HG03571 (cell line): ENCODE results near the gene ALK.

Experiments used
- ATAC-seq: cut with Tn5 transposase; IDR thresholded peaks from one replicate; pipeline ENCODE4 v1.9.1; 2021; ENCODE audit not compliant: unreplicated experiment

The ALK gene

DNA sequence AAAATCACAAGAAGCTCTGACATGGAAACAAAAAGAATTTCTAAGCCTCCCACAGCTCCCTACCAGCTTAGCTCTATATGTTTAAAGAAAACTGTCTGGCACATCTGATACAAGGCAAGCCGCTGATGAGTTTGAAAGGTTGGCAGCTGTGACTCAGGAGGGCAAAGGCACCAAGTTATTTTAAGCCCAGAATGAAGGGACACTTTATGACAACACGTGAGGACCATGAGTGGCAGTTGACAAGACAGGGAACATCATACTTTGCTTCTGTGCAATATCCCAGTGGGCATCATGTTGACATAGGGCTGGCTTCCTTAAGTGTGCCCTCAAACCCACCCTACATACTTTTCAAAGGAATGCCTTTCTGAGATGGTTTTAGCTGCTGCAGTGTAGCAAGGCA, 533.3 kb downstream of the ALK start:
- ATAC-seq = no peak

DNA sequence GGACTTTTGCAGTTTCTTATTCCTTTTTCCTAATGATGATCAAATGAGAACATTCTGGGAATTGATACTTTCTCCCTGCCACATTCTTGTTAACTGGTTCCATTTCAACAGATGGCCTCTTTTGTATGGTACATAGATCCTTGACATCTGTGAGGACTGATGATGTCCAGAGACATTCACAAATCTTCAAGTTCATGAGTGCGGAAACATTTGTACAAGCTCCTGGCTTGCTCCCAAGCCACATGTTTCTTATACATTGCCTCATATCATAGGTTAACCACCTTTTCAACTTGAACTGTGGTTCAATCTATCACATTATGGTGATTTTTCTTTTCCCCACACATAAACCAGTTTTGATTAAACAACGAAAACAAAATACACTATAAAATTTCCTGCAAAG, 538.9 kb downstream of the ALK start:
- no peak for ATAC-seq

DNA sequence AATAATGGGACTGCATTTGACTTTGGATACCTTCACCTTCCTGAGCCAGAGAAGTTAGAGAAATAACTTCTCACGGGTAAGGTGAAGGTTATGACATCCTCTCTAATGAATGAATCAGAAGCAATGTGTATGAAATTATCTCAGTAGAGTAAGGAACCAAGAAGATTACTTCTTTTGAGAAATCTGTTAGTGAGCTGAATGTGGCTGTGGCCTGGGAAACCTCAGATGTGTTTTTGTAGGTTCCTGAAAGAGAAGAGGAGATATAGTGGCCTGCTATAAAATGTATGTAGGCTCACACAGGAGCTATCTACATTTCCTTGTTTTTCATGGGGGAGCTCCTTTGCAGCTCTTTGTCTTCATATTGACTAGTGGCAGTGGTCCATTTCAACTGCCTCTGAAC, 543.6 kb downstream of the ALK start:
- ATAC-seq = no peak

DNA sequence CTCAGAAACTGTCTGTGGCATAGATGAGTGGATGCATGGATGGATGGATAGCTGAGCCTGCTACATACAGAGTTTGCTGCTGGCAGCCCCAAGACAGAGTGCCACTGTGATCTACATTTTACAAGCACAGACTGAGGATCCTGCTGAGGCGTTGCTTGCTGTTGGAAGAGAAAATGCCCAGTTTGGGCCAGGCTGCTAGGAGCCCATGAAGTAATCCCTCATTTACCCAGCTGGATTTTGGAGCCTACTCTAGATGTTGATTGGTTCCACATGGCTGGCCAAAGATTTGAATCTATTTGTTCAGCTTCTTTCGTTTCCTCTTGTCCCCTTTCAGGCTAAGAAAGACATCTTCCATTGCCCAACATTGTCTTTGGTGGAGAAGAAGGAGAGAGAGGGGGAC, 544.8 kb downstream of the ALK start:
- ATAC-seq = no peak

DNA sequence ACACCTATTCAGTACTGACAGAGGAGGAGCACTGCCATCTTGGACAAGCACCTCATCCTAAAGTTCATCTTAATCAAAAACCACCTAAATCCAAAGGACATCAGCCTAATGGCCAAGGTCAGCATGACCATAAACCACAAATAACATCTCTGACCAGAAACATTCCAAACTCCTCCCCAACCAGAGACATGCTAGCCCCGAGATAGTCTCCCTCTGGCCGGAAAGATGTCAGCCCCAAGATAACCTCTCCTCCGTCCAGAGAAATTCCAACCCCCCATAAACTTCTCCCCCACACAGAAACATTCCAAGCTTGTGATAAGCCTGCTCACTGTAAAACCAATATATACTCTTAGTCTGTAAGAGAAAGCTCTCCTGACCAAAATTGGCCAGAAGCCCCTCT, 545.5 kb downstream of the ALK start:
- no peak for ATAC-seq

DNA sequence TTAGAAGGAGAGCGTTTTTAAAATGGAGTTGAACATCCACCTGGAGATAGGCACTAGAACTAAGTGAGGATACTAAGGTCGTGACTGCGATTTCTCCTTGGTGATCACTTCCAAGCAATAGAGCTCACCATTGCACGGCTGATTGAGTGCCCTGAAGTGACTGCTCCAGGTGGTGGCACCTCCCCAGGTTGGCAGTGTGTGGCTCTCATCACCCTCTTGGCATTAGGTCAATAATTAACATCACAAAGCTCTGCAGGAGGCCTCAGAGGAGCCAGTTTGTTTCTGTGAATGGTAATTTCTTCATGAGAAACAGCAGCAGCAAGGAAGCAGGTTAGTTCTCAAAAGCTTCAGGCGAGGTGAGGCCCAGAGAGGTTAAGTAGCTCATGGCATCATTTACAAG, 546.6 kb downstream of the ALK start:
- ATAC-seq = no peak

DNA sequence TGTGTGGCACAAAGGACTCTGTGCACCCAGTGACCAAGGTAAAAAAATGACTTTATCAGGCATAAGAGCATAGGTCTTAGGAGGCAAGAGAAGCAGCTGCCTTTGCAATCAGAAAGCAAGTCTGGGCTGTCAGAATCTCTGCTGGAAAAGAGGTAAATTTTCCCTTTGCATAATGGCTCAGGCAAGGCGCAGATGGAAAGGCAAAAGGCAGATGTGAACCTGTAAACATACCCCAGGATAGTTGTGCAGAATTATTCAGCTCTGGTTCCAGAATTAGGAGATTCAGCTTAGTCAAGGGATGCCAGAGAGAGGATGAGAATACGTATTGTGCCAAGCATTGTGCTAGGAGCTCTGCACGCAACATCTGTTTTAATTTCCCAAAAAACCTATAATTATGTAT, 547.5 kb downstream of the ALK start:
- no peak for ATAC-seq

DNA sequence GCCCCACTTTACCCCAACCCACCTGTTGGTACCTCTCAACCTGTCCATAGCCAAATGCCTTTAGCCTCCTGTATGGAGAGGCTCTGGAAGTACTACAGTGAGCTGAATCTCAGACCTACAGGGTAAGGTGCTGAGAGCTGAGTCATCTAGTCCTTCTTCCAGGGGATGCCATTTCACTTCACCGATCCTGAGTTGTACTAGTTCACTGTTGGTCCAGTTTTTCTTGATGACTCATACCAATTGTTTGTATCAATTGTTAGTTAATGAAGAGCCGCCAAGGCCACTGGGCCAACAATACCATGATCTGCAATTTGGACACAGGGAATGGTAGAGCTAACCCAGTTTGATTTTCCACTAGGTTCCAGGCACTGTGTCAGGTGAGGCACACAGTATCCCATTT, 549.2 kb downstream of the ALK start:
- ATAC-seq = no peak

DNA sequence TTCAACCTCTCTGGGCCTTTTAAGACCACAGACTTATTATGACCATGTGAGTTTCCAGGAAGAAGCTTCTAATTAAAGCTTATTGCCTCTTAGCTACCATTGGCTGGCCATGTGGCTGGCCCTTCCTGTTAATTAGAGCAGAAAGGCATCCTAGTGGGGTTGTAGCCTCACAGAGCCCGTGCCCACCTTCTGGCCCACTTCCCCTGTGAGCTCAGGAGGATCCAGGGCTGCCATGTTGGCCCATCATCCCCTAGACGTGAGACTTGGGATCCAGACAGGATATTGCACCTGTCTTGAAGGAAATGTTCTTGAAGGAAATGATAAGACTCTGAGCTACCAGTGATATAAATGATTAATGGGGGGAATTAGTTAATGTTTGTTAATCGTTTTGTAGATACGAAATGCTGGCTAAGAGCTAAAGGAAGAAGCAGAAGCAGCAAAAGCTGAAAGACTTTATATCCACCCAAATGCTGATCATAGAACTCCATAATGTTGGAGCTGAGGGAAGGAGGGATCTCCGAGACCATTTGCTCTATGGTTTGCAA, 550.7 kb downstream of the ALK start:
- ATAC-seq = no peak

DNA sequence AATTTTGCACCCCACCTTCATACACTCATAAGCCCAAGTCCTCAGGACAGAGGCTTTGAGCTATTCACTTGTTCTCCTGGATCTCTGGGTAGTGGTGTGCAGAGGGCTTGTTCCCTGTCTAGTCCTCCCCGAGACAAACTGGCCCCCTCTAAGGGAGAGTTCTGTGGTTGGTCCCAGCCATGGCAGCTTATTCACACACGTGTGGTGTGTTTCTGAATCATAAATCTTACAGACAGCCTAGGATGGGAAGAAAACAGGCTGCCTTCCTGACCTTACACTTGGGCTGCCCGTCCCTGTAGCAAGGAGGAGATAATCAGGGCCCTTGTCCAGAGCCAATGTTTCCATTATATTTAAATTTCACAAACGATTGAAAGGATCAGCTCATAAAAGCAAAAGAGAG, 551.2 kb downstream of the ALK start:
- ATAC-seq = no peak

DNA sequence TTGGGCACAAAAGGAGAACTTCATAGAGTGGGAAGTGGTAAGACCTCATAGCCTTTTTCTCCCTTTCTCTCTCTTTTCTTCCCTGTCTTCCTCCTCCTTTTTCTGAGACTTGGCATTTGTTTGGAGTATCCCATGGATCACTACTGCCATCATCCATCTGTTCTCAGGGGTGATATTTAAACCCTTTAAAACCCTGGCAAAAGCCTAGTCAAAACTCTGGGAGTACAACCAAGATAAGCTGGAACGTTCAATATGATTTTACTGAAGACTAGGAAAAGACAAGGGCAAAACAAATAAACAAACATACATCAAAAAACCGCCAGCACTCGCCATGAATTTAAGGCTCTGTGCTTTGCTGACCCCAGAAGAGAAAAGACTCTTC, 552.7 kb downstream of the ALK start:
- no peak for ATAC-seq

DNA sequence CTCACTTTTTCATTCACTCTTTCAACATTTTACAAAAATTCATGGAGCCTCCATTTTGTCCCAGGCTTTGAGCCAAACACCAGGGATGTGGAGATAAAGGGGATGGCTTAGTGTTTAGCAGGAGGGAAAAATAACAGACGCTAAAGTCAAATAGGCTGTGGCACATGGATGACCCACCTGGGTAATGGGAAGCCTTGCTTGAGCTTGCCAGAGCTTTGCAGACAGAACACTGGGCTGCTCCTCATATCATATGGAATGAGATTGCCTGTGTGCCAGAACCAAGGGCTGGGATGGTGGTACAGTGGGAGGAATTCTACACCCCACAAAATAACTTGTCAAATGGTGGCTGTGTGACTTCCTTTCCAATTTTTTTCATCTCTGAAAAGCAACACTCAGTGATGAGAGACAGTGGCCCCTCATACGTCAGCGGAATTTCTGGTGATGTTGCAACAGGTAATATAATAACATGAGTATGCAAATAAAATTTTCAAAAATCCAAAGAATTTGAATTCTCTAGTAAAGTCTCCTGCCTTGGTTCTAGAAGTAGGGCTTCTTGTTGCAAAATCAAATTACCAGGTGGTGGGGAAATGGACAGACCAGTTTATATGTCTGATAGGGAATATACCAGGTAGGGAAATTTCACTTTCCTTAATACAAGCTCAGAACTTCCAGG, 553.3 kb downstream of the ALK start:
- ATAC-seq = no peak

DNA sequence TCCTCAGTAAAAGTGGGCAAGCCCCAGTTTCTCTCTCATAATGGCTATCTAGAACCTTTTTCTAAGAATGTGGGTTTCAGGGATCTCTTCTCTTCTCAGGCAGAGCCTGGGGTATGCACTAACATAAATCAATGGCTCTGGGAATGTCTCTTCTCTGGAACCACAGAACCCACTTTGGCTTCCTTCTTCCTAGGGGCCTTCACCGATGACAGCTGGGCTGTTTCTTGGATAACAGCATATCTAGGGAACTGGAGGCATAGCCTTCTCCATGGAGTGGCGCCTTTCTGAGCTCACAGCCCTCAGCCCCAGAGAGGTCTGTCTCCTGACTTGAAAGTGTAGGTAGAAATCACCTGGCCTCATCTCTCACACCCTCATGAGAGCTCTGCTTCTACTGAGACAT, 558.3 kb downstream of the ALK start:
- no peak for ATAC-seq

DNA sequence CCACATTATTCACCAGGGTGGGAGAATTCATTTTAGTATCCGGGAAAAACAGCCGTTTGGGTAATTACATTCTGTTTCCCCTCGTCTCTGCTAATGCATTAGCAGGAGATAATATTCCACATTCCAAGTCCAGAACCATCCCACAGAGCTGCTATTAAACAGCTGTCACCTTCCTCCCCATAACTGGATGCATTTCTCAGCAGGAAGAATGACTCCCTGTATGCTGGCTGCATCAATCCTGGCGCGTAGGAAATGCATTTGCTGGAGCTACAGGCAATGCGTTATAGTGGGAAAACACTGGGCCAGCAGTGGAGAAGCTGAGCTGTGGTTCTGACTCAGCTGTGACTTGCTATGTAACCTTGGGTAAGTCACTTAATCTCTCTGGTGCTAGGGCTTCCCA, 560.2 kb downstream of the ALK start:
- no peak for ATAC-seq

DNA sequence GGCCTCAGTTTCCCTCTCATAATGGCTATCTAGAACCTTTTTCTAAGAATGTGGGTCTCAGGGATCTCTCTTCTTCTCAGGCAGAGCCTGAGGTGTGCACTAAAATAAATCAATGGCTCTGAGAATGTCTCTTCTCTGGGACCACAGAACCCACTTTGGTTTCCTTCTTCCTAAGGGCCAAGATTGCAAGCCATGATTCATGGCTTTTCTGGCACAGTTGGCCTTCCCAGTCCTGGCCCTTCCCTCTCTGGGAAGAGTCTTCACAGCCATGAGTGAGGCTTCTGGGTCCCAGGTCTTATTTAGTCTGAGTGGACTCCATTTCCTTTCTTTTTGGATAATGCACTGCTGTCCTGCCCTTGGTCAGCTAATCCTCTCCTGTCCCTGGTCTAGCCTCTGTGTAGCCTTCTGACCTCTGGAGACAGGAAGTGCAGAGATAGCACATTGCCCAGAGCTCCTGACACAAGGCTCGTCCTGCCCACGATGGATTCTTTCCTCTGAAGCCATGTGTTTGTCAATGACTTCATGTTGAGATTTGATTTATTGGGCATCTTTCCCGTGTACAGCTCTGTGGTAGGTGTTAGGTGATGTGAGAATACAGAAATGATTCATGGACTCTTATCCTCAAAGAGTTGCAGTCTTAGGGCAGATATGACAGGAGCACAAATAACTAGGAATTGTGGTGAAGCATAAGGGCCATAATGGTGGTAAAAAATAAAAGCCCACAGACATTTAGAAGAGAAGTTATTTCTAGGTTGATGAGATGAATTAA, 561.2 kb downstream of the ALK start:
- ATAC-seq = no peak

DNA sequence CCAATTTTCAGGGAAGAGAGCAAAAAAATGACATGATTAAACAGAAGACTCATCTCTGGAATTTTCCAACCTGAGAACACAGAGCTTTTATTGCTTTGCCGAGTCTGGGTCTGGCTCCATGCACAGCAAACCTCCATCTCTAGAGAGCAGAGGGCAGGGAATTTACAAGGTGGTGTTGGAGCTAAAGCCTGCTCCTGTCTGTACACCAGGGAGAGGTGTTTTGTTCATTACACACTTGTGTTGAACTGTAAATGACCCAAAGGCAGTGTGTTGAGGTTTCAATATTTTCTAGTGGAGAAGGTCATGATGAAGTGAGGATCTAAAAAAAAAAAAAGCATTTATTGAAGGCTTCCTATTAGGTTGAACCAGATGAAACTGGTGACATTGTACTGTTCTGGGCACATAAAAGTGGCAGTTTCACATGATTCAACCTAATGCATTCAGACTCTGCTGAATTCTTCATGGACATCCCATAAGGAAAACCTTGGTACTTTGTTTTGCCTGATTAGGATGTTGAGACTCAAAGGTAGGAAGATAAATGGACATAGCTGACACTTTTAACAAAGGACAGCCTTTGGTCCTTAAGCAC, 567.9 kb downstream of the ALK start:
- ATAC-seq = no peak

DNA sequence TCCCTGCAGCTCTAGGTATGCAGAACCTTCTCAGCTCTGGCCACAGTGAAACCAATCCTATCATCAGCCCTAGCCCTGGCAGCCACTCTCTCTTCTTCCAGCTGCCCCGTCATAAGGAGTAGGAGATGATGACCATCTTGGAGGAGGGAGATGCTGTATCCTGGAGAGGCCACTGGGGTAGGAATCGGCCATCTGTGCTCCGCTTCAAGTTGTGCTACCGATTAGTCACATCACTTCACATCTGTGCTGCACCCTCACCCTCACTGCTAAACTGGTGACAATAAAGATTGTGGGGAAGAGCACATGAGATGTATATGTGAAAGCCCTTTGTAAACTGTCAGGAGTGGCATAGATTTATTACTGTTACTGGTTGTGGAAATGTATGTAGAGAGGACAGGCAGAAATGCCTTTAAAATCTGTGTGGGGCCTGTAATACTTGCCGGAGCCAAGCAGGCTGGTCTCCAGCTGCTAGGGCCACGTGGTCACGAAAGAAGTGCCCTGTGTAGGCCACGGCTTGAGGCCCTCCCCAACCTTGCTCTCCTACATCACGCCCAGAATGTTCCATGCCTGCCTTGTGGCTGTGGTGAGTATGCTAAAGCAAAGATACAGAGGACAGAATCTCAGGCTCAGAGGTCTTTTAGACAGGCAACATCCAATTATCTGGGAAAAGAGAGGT, 569.3 kb downstream of the ALK start:
- ATAC-seq = no peak

DNA sequence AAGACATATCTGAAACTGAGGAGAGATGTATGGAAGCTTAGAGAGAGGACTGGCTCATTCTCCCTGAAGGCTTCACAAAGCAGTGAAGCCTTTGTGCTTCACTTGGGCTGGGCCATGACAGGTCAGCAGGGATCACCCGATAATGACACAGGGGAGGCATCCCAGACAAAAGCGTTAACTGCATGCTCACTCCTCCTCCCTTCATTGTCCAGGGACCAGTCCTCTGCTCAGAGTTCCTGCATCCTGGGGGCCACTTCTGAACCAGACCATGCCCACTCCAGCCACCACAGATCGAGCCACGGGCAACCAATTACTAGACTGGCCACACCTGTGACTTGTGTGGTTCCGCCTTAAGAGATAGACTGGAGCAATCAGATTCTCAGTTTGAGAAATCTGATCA, 570.1 kb downstream of the ALK start:
- no peak for ATAC-seq

DNA sequence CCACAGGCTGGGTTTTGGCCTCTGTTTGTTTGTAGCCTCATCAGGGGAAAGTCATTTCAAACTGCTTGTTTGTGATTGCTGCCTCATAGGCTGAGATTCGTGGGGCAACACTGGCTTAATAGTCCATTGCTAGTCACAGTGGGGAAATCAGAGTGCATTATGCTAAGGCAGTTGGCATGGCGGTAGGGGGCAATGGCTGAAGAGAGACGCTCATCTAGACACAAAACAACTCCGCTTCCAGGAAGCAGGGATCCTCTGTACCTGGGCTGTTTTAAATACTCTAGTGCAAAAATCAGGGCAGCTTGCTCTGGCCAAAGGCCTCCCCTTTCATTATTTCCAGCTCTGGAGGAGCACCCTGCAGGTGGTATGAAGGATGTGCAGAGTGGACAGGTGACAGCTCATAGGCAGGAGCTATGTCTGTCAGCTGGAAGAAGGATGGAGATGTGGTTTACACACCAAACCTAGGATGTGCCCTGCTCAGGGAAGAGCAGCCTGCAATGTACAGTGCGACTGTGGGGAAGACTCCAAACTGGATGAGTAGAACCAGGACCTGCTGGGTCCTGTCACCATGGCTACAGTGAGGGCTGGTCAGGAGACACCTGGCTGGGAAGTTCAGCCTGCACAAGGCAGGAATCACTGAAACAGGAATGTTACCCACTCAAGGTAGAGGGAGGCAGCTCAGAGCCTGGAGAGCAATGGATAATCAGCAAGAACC, 571.9 kb downstream of the ALK start:
- ATAC-seq = no peak

DNA sequence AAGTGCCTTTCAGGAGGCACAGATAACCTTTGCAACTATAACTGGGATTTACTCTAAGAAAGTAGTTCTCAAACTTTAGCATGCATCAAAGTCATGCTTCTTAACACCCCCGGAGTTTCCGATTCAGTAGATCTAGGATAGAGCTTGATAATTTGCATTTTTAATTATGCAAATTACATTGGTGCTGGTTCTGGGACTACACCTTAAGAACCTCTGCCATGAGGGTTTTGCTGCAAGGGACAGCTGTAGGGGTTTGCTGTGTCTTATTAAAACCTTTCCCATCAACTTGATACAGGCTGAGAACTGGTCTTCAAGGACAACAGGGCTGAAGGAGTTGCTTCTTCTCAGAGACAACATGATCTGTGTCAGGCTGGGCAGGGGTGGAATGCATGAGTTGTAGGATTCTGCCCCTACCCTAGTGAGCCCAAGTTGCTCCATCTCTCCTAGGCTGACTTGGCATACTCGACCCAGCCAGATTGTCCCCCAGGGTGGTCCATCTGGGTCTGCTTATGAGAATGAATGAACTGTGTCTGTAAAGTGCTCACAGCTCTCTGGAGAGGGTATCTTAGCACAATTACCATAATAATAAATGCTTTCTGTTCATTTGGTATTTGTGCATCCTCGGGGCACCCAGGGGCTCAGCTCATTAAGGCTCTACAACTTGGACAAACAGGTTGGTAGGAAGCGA, 573.5 kb downstream of the ALK start:
- no peak for ATAC-seq

DNA sequence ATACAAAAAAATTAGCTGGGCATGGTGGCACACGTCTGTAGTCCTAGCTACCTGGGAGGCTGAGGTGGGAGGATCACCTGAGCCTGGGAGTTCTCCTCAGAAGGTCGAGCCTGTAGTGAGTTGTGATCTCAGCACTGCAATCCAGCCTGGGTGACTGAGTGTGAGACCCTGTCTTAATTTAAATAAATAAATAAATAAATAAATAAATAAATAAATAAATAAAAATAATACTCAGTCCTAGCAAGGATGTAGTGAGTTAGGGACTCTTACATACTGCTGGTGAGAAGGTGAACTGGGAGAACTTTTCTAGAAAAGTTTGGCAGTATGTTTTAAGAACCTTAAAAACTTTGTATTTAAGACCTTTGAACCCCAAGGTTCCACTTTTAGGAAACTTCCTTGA, 576.1 kb downstream of the ALK start:
- no peak for ATAC-seq
